ENCODE measurements around the gene FADS2. TPM values are rescaled to one million over a fixed set of nuclear protein-coding genes. Genes with fewer than 3 reads are reported as not detected.

Gene FADS2
- polyA plus RNA-seq, 1 experiment = 327 TPM

GRCh38 chr11:61830237-61831105, 2.4 kb downstream of the FADS2 start:
- no peak for TF ChIP-seq CTCF (IDR thresholded peaks at IDR 0.05; ENCODE audit: insufficient read depth, low read depth, low read length)
- H3K36me3 ChIP-seq (ENCODE audit: control insufficient read depth, insufficient read depth, low read length) = peaks cover 3% of the 10 kb centered on the region; the same call in 1 of the 2 replicates
- no peaks in the 10 kb centered on the region for H3K27me3 ChIP-seq (ENCODE audit: control insufficient read depth, insufficient read depth, low read length)
- ChIA-PET CTCF (interaction anchor here (0.6 to 4.8 kb wide), 6 partner anchors 13 to 276 kb away, joined by 3 to 22 read pairs (median 3); partner anchors contain the start of gene FADS1), POLR2A (no interaction called here)
- H3K4me3 ChIP-seq (ENCODE audit: low read depth, low read length) = peak overlapping the region; percentile 82
- no peak for DNase-seq (ENCODE audit: low read depth)

- ChIA-PET POLR2A (no interaction called here), CTCF (interaction anchor here (0.6 to 1.7 kb wide), 3 partner anchors 15 to 825 kb away, joined by 3 read pairs; partner anchors contain the start of gene FADS1)
- no peak for DNase-seq (ENCODE audit: low read depth)
- Histone ChIP-seq H3K27me3 (ENCODE audit: control insufficient read depth, insufficient read depth, low read length) (no peaks in the 10 kb centered on the region), H3K4me3 (ENCODE audit: low read depth, low read length) (no peak overlapping the region), H3K36me3 (ENCODE audit: control insufficient read depth, insufficient read depth, low read length) (peaks cover 3% of the 10 kb centered on the region; the same call in 1 of the 2 replicates)
- TF ChIP-seq CTCF (IDR thresholded peaks at IDR 0.05; ENCODE audit: insufficient read depth, low read depth, low read length) = no peak
Observed at GRCh38 chr11:61832207-61832606, 4.1 kb downstream of the FADS2 start.

- no peak for DNase-seq (ENCODE audit: low read depth)
- CTCF ChIA-PET = interaction anchor here (0.6 kb wide), 1 partner anchor 825 kb away, joined by 3 read pairs; no protein-coding TSS in a partner anchor
- Histone ChIP-seq H3K27me3 (ENCODE audit: control insufficient read depth, insufficient read depth, low read length) (no peaks in the 10 kb centered on the region), H3K4me3 (ENCODE audit: low read depth, low read length) (no peak overlapping the region), H3K36me3 (ENCODE audit: control insufficient read depth, insufficient read depth, low read length) (peaks cover 7% of the 10 kb centered on the region)
- POLR2A ChIA-PET = no interaction called here
- TF ChIP-seq CTCF (IDR thresholded peaks at IDR 0.05; ENCODE audit: insufficient read depth, low read depth, low read length) = no peak
Observed at GRCh38 chr11:61832754-61833153, 4.7 kb downstream of the FADS2 start.

- DNase-seq (ENCODE audit: low read depth) = no peak
- Histone ChIP-seq H3K4me3 (ENCODE audit: low read depth, low read length) (no peak overlapping the region), H3K27me3 (ENCODE audit: control insufficient read depth, insufficient read depth, low read length) (no peaks in the 10 kb centered on the region), H3K36me3 (ENCODE audit: control insufficient read depth, insufficient read depth, low read length) (peaks cover 11% of the 10 kb centered on the region)
- no peak for TF ChIP-seq CTCF (IDR thresholded peaks at IDR 0.05; ENCODE audit: insufficient read depth, low read depth, low read length)
- ChIA-PET POLR2A (no interaction called here), CTCF (interaction anchor here (0.8 to 2.0 kb wide), 2 partner anchors 12 to 18 kb away, joined by 3 to 5 read pairs; no protein-coding TSS in a partner anchor)
Observed at GRCh38 chr11:61833471-61833870, 5.4 kb downstream of the FADS2 start.

- Histone ChIP-seq H3K36me3 (ENCODE audit: control insufficient read depth, insufficient read depth, low read length) (peaks cover 11% of the 10 kb centered on the region), H3K27me3 (ENCODE audit: control insufficient read depth, insufficient read depth, low read length) (no peaks in the 10 kb centered on the region), H3K4me3 (ENCODE audit: low read depth, low read length) (no peak overlapping the region)
- DNase-seq (ENCODE audit: low read depth) = no peak
- no peak for TF ChIP-seq CTCF (IDR thresholded peaks at IDR 0.05; ENCODE audit: insufficient read depth, low read depth, low read length)
- ChIA-PET CTCF (interaction anchor here (0.6 to 2.0 kb wide), 3 partner anchors 11 to 927 kb away, joined by 3 to 5 read pairs (median 3); partner anchors contain the start of gene POLR2G), POLR2A (no interaction called here)
Observed at GRCh38 chr11:61833926-61834277, 5.8 kb downstream of the FADS2 start.
